ENCODE measurements around the gene NDUFC2.
"Not testable (repeated sequence)": the region's sequence is repeated elsewhere in the genome, so short reads cannot be mapped to it uniquely, and the experiment has no call there.

The NDUFC2 gene

GRCh38 chr11:78078218-78079167 lies 1.2 kb downstream of the NDUFC2 start:
- peak; percentile 16 for DNase-seq

DNA sequence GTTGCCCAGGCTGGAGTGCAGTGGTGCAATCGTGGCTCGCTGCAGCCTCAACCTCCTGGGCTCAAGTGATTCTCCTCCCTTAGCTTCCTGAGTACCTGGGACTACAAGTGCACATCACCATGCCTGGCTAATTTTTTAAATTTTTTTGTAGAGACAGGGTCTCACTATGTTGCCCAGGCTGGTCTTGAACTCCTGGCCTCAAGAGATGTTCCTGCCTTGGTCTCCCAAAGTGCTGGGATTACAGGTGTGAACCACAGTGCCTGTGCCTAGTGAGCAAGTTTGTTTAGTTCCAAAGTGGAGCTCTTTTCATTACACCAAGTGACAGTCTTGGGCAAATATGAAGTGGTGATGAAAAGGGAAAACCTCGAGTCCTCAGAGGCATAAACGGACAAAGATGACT lies 2.1 kb downstream of the NDUFC2 start:
- not testable (repeated sequence) for DNase-seq

DNA sequence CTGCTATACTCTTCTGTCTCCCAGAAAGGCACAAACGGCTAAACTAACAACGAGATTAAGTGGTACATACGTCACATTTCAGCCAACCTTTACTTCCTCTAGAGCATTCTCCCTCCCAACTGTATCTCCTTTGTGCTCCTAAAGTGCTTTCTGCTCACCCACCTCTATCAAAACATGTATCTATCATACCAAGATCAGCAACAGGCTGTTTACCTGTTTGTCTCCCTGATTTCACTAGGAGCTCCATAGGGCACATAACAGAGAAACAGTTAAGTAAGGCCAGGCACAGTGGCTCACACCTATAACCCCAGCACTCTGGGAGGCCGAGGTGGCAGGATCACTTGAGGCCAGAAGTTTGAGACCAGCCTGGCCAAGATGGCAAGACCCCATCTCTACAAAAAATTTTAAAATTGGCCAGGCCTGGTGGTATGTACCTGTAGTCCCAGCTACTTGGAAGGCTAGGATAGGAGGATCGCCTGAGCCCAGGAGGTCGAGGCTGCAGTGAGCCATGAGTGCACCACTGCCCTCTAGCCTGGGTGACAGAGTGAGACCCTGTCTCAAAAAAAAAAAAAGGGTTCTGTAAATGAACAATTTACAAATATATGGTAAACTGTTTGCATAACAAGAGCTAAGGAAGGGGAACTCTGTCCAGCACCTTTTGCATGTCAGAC lies 2.8 kb downstream of the NDUFC2 start:
- DNase-seq, result no peak

DNA sequence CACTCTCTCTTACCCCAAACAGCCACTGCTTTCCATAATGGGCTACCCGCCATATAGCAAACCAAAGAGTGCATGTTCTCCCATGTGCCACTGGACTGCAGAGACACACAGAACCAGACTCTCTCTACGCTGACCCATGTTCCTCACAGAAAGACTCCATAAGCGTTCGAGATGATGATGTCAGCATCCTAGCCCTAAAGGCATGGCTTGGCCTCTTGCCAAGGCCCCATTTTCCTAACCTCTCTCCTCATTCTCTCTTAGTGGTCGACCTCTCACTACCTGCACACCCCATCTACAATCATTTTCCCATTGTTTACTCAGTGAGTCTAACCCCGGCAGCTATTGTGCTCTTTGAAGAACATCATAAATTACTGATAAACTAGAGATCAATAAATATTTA lies 4.9 kb downstream of the NDUFC2 start:
- no peak for DNase-seq

- peak; percentile 4 for DNase-seq
Observed at GRCh38 chr11:78072455-78072854, 7.2 kb downstream of the NDUFC2 start.

GRCh38 chr11:78071717-78072116 lies 7.9 kb downstream of the NDUFC2 start:
- DNase-seq, result no peak

DNA sequence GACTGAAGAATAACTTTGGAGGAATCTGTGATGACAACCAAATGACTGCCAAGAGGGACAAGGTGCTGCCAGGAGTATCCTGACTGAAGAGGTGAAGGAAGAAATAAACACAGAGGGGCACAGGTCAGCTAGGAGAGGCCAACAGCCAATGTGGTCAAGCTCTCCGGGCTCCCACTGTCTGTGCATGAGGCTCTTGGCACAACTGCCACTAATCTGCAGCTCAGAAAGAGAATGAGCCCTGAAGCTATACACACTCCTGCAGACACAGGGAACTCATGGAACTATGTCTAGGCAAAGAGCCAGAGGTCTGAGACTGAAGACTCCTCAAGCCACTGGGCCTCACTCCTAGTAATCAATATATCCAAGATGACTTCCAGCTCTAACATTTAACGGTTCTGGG lies 9.0 kb downstream of the NDUFC2 start:
- no peak for DNase-seq

DNA sequence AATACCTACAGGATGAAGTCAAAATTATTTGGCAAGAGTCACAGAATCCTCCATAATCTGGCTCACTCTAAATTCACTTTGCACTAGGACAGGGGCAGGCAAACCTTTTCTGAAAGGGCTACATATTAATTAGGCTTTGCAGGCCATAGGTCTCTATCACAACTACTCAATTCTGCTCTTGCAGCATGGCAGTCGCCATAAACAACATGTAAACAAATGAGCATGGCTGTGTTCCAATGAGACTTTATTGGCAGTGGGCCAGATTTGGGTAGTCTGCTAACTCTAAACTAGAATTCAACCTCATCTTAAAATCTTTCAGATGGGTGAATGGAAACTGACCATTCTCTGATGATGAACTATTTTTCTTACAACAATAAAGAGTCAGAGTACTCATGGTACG lies 10.2 kb downstream of the NDUFC2 start:
- no peak for DNase-seq

DNA sequence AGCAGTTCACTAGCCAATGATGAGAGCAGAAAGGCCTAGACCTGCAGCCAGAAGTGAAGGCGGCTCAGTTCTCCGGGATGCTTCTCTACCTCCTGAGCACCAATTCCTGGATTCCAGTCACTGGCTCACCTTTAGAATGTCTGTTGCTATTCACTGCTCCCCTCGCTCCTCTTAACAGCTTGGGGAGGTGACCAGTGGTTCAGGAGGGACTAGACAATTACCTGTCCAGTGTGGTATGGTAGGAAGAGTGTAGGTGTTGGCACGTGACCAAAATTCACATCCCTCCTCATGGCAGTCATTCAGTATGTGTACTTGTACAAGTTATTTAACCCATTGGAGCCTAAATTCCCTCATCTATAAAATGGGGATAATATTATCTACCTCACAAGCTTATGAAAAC lies 12.0 kb downstream of the NDUFC2 start:
- DNase-seq, result no peak

DNA sequence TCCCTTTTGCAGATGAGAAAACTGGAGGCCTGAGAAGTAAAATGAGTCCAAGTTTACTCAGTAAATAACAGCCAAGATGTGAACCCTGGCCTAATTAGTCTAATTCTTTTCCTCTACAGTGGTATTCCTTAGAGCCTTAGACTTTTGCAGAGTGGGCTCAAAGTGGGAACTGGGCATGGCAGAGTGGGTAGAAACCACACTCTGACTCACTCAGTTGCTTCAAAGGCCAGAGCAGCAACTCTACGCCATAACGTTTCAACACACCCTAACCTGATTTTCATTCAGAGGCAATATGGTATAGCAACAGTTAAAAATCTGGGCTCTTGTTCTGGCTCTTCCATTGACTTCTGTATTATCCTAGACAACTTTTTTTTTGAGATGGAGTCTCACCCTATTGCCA lies 13.2 kb downstream of the NDUFC2 start:
- DNase-seq, result peak; percentile 46

- no peak for DNase-seq
Observed at GRCh38 chr11:78065203-78065602, 14.5 kb downstream of the NDUFC2 start.

- no peak for DNase-seq
Observed at GRCh38 chr11:78063440-78064181, 16.1 kb downstream of the NDUFC2 start, which contains the start of gene THRSP. TSS of gene THRSP (plus strand) at chr11:78063861. CDS start at chr11:78063882, 21 bp downstream.

GRCh38 chr11:78062671-78063070 lies 17.0 kb downstream of the NDUFC2 start:
- DNase-seq, result no peak

- DNase-seq, result no peak
Observed at GRCh38 chr11:78061921-78062311, 17.7 kb downstream of the NDUFC2 start.

GRCh38 chr11:78061088-78061920 lies 18.4 kb downstream of the NDUFC2 start:
- no peak for DNase-seq

DNA sequence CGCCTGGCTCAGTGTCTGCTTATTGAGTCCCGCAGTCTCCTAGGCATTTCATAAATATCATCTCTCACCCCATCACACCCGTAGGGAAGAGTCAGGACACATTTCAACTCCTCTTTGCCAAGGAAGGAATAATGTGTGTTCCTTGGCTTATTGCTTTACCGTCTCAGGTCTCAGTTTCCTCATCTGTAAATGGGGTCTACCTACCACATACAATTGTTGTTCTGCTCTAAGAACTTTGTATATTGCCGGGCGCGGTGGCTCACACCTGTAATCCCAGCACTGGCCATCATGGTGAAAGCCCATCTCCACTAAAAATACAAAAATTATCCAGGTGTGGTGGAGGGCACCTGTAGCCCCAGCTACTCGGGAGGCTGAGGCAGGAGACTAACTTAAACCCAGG lies 19.1 kb downstream of the NDUFC2 start:
- no peak for DNase-seq

DNA sequence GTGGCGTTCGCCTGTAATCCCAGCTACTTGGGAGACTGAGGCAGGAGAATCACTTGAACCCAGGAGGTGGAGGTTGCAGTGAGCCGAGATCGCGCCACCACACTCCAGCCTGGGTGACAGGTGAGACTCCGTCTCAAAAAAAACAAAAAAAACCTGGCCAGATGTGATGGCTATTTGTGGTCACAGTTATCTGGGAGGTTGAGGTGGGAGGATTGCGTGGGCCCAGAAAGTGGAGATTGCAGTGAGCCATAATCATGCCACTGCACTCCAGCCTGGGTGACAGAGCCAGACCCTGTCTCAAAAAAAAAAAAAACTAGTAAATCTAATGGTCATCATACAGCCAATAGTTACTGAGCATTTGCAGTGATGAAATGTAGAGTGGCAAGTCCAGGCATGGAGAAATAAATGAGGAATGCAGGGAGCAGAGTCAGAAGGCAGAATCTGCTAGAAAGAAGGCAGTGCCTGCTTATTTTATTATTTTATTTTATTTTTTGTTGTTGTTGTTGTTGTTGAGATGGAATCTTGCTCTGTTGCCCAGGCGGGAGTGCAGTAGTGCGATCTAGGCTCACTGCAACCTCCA lies 19.8 kb downstream of the NDUFC2 start:
- DNase-seq, result not testable (repeated sequence)

DNA sequence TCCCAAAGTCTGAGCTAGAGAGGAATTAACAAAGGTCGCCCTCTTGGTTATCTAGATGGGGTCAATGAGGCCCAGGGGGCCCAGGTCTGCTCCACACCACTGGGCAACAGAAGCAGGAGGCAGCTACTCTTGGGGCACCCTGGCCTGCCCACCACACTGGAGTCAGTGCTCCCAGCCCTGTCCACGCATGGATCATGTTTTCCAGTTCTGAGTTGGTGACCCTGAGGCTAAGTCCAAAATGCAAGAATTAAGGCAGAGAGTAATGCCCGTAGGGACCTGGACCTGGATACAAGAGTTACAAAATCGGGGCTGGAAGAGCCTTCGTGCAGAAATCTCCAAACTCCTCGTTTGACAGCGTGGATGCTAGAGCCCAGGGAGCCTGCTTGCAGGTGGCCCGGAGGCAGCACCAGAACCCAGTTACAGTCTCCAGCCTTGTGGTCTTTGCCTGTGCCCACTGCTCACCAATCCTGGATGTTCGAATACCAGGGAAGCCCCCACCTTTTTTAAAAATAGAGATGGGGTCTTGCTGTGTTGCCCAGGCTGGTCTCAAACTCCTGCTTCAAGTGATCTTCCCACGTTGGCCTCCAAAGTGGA lies 22.1 kb downstream of the NDUFC2 start:
- DNase-seq, result no peak

DNA sequence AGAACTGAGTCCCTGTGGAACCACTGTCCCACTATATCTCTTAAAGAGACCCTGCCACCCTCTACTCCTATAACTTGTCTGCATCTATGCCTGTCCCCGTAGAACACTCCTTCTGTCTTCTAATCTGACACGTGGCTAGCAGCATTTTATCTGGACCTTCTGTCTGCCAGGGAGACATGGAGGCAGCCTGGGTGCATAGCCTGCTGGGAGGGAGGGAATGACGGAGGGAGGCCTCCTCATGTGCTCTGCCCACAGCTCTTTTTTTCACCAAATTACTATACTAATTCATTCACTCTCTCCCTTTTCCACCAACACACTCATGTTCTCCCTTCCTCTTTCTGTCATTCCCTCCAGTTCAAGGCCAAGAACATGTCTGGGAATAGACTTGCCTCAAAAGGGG lies 23.6 kb downstream of the NDUFC2 start:
- DNase-seq, result no peak

DNA sequence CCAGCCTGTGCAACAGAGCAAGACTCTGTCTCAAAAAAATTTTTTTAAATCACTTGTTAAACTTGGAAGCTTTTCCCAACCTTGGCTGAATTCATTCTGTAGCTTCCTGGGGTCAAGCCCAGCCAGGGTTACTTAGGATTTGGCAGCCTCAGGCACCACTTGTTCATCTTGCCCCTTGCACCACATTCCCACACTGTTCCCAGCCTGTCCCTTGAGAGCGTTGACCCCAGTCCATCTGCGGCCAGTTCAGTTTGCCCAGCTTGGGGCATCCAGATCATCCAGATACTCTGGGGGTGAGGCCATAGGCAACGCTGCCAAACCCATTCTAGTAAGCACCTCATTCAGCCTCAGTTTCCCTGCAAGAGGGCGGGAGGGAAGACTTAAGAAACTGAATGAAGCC lies 24.7 kb downstream of the NDUFC2 start:
- DNase-seq, result no peak

DNA sequence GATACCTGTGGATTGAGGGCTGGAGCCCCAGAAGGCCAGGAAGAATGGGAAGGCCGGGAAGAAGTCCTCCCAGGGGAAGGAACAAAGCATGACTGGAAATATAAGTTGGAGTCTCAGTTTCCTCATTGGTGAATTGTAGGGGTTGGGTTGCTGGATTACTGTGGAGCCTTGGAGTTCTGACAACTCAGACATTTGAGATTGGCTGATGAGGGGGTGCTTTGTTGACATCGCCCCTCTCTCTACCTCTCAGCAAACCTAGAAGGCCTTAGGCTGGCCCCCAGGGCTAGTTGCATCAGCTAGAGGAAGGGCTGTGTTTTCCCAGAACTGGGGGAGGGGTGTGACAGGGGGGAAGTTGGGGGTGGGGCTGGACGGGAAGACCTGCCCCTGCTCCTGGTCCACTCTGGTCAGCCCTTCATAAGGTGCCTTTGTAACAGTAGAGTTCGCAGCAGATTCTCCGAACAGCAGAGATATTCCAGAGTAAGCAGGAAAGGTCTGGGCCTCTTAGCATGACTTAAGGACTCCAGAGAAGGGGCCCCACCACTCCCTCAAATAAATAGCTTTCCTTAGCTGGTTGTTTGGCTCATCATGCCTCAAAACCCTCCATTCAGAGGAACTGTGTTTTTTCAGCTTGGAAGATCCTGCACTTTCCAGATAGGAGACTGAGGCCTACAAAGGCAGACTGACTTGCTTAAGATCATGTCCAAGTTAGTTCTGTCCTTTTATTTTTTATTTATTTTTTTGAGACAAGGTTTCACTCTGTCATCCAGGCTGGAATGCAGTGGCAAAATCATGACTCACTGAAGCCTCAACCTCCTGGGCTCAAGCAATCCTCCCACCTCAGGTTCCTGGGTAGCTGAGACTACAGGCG lies 28.5 kb downstream of the NDUFC2 start:
- DNase-seq, result no peak
